GM12873 (cell line): ENCODE data around the gene RDH11.

Source experiments
- CTCF ChIP-seq: IDR thresholded peaks from 2 replicates; pipeline ENCODE4 v1.5.1; 2012; ENCODE audit warnings: low read depth, mild to moderate bottlenecking, moderate library complexity, low read length, control low read depth; ENCODE audit not compliant: insufficient read depth; ENCODE audit errors: missing control alignments

The RDH11 gene

DNA sequence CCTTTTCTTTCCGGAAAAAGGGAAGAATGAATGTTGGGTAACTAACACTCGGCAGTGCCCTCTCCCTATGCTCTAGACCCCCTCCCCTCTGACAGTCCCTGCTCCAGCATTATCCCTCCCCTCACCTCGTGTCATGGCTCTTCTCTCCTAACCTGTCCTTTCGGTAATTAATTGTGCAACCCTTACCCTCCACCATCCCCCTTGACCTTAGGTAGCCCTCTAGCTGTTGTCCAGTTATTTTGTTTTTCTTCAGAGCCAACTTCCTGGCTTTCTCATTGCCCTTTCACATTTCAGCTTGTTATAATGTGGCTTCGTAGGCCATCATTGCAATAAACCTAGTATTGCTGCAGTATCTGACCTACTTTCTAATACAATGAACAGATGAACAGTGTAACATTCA lies 64.6 kb downstream of the RDH11 start:
- TF ChIP-seq CTCF, result no peak

GRCh38 chr14:67630186-67630585 lies 65.4 kb downstream of the RDH11 start:
- TF ChIP-seq CTCF, result no peak

DNA sequence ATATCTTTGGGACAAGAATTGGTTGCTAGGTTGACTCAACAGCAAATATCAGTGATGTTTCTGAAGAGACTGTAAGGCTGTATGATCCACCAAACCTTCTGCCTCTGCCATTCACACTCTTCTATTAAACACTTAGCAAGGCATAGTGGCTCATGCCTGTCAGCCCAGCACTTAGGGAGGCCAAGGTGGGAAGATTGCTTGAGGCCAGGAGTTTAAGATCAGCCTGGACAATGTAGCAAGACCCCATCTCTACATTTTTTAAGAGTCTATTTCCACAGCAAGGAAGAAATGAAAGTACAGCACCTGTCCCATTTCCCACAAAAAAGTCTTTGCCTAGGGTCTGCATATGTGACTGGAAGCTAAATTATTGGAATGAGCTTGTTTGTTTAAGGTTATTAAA lies 68.0 kb downstream of the RDH11 start:
- TF ChIP-seq CTCF, result no peak
